OCI-LY7 (cell line): Measurements from ENCODE around the gene MTA3.

ENCODE experiments used
- EZH2phosphoT487 ChIP-seq: fragments of 200-600 bp; sonication (generic); IDR thresholded peaks from 2 replicates; pipeline ENCODE4 v1.6.1; 2018; ENCODE audit warnings: low read depth, borderline replicate concordance, mild to moderate bottlenecking, mixed run types, antibody characterized with exemption, low read length, moderate library complexity, mixed read lengths
- TF ChIP-seq, protein P1 (sequence below): fragments of 200-600 bp; sonication (generic); conservative IDR thresholded peaks from 2 replicates; pipeline ENCODE4 v1.5.1; 2014; ENCODE audit warnings: mild to moderate bottlenecking, antibody characterized with exemption, low read length, moderate library complexity, mixed read lengths

DNA sequence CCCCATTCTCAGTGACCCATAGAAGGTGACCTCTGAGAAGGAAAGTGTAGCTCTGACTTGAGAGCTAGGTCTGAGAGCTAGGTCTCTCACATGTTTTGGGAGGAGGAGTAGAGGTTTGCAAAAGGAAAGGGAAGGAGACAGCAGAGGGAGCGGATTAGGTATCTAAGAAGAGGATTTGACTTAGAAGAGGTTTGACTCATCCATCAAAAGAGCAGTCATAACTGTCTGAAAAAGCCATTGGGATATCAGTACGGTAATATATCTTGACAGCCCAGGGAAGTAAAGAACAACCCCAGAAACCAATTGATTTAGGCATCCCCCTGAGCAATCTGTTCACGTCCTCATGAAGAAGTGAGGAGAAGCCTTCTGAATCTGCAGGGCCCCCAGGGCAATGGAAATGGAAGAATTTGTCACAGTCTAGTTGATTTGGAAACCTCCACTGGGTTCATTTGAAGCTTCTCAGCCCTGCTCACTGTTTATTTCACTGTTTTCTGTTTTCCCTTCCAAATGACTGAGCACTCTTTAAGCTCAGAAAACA lies 176.2 kb downstream of the MTA3 start:
- TF ChIP-seq, protein P1, sequence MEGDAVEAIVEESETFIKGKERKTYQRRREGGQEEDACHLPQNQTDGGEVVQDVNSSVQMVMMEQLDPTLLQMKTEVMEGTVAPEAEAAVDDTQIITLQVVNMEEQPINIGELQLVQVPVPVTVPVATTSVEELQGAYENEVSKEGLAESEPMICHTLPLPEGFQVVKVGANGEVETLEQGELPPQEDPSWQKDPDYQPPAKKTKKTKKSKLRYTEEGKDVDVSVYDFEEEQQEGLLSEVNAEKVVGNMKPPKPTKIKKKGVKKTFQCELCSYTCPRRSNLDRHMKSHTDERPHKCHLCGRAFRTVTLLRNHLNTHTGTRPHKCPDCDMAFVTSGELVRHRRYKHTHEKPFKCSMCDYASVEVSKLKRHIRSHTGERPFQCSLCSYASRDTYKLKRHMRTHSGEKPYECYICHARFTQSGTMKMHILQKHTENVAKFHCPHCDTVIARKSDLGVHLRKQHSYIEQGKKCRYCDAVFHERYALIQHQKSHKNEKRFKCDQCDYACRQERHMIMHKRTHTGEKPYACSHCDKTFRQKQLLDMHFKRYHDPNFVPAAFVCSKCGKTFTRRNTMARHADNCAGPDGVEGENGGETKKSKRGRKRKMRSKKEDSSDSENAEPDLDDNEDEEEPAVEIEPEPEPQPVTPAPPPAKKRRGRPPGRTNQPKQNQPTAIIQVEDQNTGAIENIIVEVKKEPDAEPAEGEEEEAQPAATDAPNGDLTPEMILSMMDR, result no peak
- no peak for TF ChIP-seq EZH2phosphoT487
